Effector memory CD4-positive, alpha-beta T cell (primary cell): ENCODE measurements around the gene SCRG1.

Experiments used
- DNase-seq, 3 donors: peaks; one replicate each; pipeline ENCODE4 v3.0.0-alpha.2; 2020
- H3K27ac ChIP-seq: 2 replicates; pipeline ENCODE4 v1.7.0; 2013; ENCODE audit warnings: mild to moderate bottlenecking, low read length, moderate library complexity; ENCODE audit not compliant: insufficient read depth, poor library complexity, severe bottlenecking
- H3K27me3 ChIP-seq: replicated peaks from 2 replicates; pipeline ENCODE4 v1.7.0; 2013; ENCODE audit warnings: mild to moderate bottlenecking, low read length; ENCODE audit not compliant: insufficient read depth, control insufficient read depth, poor library complexity, severe bottlenecking
- H3K36me3 ChIP-seq: 2 replicates; pipeline ENCODE4 v1.7.0; 2013; ENCODE audit warnings: mild to moderate bottlenecking, low read length, moderate library complexity; ENCODE audit not compliant: control insufficient read depth, insufficient read depth
- H3K4me1 ChIP-seq: 2 replicates; pipeline ENCODE4 v1.7.0; 2013; ENCODE audit warnings: low read length, mild to moderate bottlenecking; ENCODE audit not compliant: control insufficient read depth, insufficient read depth, poor library complexity, severe bottlenecking
- H3K4me3 ChIP-seq: 2 replicates; pipeline ENCODE4 v1.7.0; 2013; ENCODE audit warnings: low read length, low read depth, mild to moderate bottlenecking; ENCODE audit not compliant: insufficient read depth, poor library complexity, severe bottlenecking
- H3K9me3 ChIP-seq: 2 replicates; pipeline ENCODE4 v1.7.0; 2013; ENCODE audit warnings: mild to moderate bottlenecking, low read length, moderate library complexity; ENCODE audit not compliant: control insufficient read depth

Gene SCRG1

DNA sequence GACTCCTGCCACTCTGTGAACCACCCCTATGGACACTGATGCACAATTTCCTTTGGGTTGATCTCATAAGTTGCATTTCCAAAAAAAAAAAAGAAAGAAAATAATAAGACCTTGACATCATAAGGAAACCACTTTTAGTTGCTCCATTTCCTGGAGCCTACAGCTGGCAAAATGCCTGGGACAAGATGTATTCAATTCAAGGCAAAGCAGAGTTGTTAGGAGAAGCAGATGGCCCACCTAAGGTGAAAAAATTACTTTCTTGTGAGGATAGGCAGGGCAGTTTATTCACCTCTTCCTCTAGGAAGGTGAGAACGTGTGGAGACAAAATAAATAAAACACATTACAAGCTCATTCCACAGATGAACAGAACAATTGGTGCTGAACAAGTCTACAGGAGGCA, 14.1 kb upstream of the SCRG1 start:
- no peaks in the 10 kb centered on the region for H3K4me1 ChIP-seq
- no peak overlapping the region for H3K27ac ChIP-seq
- no peaks in the 10 kb centered on the region for H3K27me3 ChIP-seq
- DNase-seq: no peak
- no peak overlapping the region for H3K4me3 ChIP-seq
- no peaks in the 10 kb centered on the region for H3K9me3 ChIP-seq
- no peaks in the 10 kb centered on the region for H3K36me3 ChIP-seq

DNA sequence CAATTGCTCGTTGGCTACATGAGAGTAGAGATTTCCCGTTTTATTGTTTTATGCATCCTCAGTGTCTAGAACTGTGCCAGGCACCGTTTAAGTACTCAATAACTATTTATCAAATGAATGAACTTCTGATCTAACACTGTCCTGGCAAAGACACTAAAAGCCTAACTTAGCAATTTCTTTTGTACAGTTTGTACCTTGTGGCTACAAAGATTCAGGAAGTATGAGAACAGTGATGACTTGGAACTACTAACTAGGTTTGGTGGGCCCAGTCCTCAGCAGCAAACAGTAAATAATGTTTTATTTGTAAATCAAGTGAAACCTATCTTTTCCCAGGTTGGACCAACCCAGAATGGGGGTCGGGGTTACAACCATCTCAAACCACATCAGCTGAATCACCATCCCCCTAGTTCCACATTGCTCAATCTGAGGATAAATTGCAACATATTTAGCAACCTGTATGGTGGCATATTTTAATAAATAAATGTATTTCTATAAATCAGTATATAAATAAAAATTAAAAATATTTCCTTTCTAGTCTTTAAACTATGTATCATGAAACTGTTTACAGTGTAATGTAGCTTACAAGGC, 12.3 kb upstream of the SCRG1 start:
- Histone ChIP-seq H3K27ac (no peak overlapping the region), H3K27me3 (no peaks in the 10 kb centered on the region), H3K36me3 (no peaks in the 10 kb centered on the region), H3K9me3 (no peaks in the 10 kb centered on the region), H3K4me3 (no peak overlapping the region), H3K4me1 (no peaks in the 10 kb centered on the region)
- no peak for DNase-seq

DNA sequence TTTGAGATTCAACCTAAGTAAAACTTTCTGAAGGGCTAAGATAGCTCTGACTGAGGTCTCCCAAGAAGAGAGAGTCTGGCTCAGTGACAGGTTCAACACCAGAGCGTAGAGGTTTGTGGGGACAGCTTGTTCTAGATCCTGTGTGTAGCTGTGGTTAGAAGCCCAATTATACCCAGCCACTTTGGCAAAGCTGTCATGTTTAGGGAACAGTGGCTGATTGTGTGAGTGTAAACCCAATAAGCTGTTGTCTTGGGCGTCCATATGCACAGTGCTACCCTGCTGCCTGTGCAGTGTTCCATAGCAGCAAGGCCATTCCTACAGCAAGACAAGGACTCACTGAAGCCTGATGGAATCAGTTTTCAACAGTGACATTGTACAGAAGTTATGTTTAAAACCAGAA, 11.2 kb upstream of the SCRG1 start:
- H3K9me3 ChIP-seq: no peaks in the 10 kb centered on the region
- H3K27me3 ChIP-seq: no peaks in the 10 kb centered on the region
- H3K36me3 ChIP-seq: no peaks in the 10 kb centered on the region
- no peak overlapping the region for H3K4me3 ChIP-seq
- H3K4me1 ChIP-seq: no peaks in the 10 kb centered on the region
- no peak for DNase-seq
- no peak overlapping the region for H3K27ac ChIP-seq

DNA sequence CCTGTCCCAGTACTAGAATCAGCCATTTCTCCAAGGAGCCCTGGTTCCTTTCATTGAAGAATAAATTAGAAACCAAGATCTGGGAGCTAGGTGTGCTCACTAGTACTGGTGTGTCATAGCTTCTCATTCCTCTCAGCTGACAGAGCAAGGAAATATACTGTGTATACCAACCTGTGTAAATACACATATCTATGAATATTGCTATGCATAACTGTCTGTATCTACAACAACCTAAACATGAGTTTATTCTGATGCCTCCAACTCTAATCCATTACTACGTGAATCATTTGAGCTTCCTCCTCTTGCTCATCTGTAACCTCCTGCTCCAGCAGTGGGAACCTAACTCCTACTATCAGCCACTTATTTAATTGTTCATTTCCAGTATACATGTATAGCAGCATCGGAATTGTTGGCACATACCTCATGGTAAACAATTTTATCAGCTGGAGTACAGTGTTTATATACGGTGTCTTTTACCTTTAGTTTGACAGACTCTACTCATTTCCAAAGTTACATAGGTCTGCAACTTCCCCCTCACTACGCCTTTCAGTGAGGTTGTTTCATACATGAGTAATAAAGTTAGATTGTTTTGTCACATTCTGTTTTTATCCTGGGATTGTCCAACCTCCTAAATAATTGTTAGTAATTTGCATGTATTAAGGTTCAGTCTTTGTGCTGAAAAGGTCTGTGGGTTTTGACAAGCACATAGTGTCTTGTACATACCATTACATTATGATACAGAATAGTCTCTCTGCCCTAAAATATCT, 7.1 kb upstream of the SCRG1 start:
- Histone ChIP-seq H3K4me1 (no peaks in the 10 kb centered on the region), H3K27ac (no peak overlapping the region), H3K27me3 (no peaks in the 10 kb centered on the region), H3K4me3 (no peak overlapping the region), H3K36me3 (no peaks in the 10 kb centered on the region), H3K9me3 (no peaks in the 10 kb centered on the region)
- no peak for DNase-seq

DNA sequence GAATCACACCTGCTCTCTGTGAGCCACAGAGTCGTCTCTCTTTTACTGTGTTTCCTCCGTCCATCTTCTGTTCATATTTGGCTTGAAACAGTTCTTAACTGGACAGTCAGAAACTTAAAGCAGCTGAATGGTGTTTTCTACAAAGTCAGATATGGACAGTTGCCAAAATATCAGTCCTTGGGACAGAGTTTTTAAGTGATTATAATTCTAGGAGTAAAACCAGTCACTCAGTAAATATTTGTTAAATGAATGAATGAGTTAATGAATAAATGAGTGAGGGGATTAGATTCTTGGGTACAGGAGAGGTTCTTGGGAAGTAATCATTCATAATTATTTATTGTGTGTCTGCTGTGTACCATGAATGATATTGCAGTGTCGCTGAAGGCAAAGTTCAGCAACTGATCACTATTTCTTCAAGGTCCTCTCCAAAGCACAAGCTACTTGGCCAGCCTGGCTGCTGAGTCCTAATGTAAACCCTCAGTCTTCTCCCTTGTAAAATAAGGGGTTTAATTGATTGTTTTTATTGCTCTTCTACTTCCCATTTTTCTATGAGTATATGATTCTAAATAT, 5.5 kb upstream of the SCRG1 start:
- no peak for DNase-seq
- H3K36me3 ChIP-seq: no peaks in the 10 kb centered on the region

DNA sequence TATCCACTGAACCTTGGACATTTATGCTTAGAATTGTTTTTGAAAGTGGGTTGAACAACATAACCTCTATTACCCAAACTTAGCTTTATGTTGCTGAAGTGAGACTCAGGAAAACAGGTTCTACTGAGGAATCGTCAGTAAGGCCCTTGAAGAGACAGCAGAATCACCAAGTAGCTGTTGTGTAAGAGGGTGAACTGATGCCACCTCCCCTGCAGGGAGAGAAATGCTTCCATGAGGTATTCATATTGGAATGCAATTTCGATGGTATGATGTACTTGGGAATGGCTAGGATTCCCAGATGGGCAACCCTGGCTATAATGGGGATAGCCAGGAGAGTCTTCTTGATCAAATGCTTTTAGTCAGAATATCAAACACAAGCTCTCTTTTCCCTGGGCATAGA, 4.1 kb upstream of the SCRG1 start:
- Histone ChIP-seq H3K9me3 (no peaks in the 10 kb centered on the region), H3K27ac (no peak overlapping the region), H3K27me3 (no peaks in the 10 kb centered on the region), H3K4me3 (no peak overlapping the region), H3K36me3 (no peaks in the 10 kb centered on the region), H3K4me1 (no peaks in the 10 kb centered on the region)
- DNase-seq: no peak

More for the DNA sequence above, 5.5 kb upstream of the SCRG1 start:
- no peaks in the 10 kb centered on the region for H3K9me3 ChIP-seq
- H3K27me3 ChIP-seq: no peaks in the 10 kb centered on the region
- H3K4me1 ChIP-seq: no peaks in the 10 kb centered on the region
- no peak overlapping the region for H3K4me3 ChIP-seq
- H3K27ac ChIP-seq: no peak overlapping the region

DNA sequence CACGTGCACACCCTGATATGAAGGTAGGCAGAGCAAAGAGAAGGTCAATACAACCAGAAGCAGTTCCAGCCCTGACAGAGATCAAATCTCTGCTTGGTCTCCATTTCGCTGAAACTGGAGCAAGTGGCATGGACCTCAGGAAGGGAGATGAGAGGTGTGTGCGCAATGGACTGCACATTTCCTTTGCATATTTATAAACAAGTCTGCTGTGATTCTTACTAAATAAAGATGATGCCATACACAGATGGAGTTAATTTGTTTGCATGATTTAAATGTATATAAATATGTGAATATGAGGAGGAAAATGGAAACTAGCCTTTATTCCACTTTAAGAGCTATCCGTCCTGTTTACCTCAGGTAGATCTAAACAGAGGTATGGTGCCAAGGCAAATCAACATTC, 2.1 kb upstream of the SCRG1 start:
- H3K27me3 ChIP-seq: no peaks in the 10 kb centered on the region
- H3K36me3 ChIP-seq: no peaks in the 10 kb centered on the region
- no peak for DNase-seq
- H3K4me3 ChIP-seq: no peak overlapping the region
- H3K27ac ChIP-seq: no peak overlapping the region
- H3K4me1 ChIP-seq: no peaks in the 10 kb centered on the region
- no peaks in the 10 kb centered on the region for H3K9me3 ChIP-seq

DNA sequence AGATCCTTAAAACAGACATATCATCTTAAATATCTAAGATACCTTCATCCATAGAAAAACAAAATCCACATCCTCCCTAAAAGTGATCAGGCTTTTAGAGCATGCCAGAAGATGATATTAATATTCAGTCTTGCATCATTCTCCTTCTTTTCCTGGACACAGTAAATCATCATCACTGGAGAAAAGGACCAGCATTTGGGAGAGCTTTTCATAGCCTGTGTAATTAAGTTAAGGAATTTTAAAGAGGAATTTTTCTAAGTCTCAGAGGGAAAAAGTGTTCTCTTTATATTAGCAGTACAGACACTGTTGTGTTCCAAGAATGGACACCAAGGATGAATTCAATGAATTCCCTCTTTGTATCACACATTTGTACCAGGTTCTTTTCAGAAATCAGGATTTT, 696 bp downstream of the SCRG1 start:
- no peak for DNase-seq
- no peaks in the 10 kb centered on the region for H3K9me3 ChIP-seq
- H3K27me3 ChIP-seq: no peaks in the 10 kb centered on the region
- no peak overlapping the region for H3K27ac ChIP-seq
- H3K4me1 ChIP-seq: no peaks in the 10 kb centered on the region
- H3K4me3 ChIP-seq: no peak overlapping the region
- H3K36me3 ChIP-seq: no peaks in the 10 kb centered on the region

DNA sequence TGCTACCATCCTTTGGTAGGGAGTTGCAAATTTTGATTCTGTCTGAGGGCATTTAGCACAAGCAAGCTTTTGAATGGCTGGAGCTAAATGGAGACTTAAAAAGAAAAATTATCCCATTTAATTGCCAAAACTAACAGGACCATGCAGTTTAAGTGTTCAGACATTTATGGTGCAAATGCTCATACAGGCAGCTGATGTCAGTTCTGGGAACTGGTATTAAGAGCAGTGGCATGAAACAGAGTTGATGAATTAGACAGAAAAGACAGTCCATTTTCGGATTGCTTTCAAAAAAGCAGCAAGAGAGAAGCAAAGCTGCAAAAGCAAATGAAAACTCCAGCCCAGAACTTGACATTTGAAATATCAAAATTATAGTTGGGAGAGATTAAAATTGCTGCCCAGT, 1.3 kb downstream of the SCRG1 start:
- Histone ChIP-seq H3K36me3 (no peaks in the 10 kb centered on the region), H3K4me1 (no peaks in the 10 kb centered on the region), H3K27me3 (no peaks in the 10 kb centered on the region), H3K27ac (no peak overlapping the region), H3K9me3 (no peaks in the 10 kb centered on the region), H3K4me3 (no peak overlapping the region)
- DNase-seq: no peak

DNA sequence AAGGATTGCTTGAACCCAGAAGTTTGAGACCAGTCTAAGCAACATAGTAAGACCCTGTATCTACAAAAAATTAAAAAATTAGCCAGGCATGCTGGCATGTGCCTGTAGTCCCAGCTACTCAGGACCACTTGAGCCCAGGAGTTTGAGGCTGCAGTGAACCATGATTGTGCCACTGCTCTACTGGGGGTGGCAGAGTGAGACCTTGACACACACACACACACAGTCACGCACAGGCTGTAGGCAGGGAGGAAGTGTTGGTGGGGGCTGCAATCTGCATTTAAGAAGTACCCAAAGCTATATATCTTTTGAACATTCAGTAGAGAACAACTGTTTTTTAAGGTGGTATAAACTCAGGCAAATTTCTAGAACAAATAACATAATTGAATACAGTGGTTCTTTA, 7.2 kb downstream of the SCRG1 start:
- H3K9me3 ChIP-seq: no peaks in the 10 kb centered on the region

More for the DNA sequence above, 7.2 kb downstream of the SCRG1 start:
- Histone ChIP-seq H3K36me3 (no peaks in the 10 kb centered on the region), H3K4me1 (no peaks in the 10 kb centered on the region), H3K4me3 (no peak overlapping the region), H3K27ac (no peak overlapping the region), H3K27me3 (no peaks in the 10 kb centered on the region)
- DNase-seq: no peak
